ENCODE measurements around the gene TPST1.
"Not testable (repeated sequence)": the region's sequence is repeated elsewhere in the genome, so short reads cannot be mapped to it uniquely, and the experiment has no call there.

Gene TPST1

DNA sequence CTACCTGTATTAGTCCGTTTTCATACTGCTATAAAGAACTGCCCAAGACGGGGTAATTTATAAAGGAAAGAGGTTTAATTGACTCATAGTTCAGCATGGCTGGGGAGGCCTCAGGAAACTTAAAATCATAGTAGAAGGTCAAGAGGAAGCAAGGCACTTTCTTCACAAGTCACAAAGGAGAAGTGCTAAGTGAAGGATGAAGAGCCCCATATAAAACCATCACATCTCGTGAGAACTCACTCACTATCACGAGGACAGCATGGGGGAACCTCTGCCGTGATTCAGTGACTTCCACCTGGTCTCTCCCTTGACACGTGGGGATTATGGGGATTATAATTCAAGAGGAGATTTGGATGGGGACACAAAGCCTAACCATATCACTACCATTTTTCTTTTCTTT, 119.9 kb downstream of the TPST1 start:
- in situ Hi-C loops (cut with MboI; ENCODE audit: low sequenced_read_pairs), result not testable (repeated sequence)

DNA sequence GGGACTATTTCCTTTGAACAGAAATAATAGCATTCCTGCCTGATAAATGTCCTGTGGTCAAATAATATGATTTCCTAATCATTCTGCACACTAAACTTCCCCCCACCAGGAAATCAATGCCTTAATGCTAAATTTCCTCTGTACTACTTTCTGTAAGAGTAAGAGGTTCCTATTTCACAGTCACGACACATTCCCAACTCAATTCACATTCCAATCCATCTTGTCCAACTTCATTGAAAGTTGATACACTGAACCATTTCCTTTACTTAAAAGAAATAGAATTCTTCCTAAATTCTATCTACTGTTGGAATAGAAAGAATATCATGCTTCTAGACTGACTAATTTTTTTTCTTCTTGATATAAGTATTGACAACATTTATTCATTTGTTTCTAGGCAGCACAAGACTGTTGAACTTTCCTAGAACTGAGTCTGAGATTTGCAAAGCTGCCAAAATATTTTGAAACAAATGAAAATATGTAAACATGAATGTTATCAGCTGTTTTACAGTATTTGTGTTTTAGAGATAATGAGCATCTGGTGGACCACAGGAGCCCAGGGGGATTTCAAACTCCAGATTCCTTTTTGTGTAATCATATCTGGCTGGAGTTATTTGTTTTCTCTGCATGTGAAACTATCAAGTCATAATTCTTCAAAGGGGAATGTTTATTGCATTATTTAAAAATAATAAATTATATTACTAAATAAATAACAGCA, 121.5 kb downstream of the TPST1 start:
- in situ Hi-C loops (cut with MboI; ENCODE audit: low sequenced_read_pairs), result no loop called here

DNA sequence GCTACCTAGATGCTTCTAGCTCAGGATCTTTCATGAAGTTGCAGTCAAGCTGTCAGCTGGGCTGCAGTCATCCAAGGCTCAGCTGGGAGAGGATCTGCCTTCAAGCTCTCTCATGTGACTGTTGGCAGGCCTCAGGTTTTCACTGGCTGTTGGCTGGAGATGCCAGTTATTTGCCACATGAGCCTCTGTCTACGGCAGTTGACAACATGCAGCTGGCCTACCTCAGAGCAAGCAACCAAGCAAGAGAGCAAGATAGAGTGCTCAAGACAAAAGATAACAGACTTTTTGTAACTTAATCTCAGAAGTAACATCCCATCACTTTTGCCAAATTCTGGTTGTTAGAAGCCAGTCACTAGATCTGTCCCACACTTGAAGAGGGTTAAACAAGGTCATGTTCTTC, 125.8 kb downstream of the TPST1 start:
- in situ Hi-C loops (cut with MboI; ENCODE audit: low sequenced_read_pairs), result no loop called here

DNA sequence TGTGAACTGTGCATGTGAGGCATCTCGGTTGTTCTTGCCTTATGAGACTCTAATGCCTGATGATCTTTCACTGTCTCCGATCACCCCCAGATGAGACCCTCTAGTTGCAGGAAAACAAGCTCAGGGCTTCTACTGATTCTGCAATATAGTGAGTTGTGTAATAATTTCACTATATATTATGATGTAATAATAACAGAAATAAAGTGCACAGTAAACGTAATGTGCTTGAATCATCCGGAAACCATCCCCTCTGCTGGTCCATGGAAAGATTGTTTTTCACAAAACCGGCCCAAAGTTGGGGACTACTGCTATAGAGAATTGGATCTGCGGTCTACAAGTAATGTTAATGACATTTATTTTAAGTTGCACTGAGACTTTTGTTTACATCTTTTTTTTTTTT, 126.7 kb downstream of the TPST1 start:
- in situ Hi-C loops (cut with MboI; ENCODE audit: low sequenced_read_pairs), result no loop called here

DNA sequence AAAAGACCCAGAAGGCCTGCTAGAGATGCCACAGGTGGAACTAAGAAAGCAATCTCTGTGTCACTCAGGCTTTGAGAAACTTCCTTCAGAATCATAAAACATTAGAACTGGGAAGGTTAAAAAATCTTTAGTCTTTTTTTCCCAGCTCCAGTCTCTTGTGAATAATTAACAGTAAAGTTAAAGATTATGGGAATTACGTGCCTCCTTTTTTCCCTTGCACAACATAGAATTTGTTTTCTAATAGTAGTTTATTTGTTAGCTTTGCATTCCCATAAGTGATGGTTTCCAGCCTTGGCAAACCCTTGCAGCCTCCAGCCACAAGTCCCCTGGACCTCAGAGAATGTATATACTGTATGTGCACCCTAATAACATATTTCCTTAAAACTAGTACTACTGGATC, 128.3 kb downstream of the TPST1 start:
- in situ Hi-C loops (cut with MboI; ENCODE audit: low sequenced_read_pairs), result no loop called here

DNA sequence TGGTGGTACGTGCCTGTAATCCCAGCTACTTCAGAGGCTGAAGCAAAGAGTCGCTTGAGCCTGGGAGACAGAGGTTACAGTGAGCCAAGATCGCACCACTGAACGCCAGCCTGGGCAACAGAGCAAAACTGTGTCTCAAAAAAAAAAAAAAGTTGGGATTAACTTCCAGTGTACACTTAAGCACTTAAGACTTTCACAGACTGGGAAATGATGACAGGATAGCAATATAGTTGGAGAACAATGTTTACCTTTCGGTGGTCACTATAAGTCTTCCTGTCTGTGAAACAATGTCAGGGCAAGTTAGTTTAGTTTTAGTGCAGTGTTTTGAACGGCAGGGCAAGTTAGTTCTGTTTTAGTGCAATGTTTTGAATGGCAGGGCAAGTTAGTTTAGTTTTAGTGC, 130.2 kb downstream of the TPST1 start:
- in situ Hi-C loops (cut with MboI; ENCODE audit: low sequenced_read_pairs), result no loop called here

DNA sequence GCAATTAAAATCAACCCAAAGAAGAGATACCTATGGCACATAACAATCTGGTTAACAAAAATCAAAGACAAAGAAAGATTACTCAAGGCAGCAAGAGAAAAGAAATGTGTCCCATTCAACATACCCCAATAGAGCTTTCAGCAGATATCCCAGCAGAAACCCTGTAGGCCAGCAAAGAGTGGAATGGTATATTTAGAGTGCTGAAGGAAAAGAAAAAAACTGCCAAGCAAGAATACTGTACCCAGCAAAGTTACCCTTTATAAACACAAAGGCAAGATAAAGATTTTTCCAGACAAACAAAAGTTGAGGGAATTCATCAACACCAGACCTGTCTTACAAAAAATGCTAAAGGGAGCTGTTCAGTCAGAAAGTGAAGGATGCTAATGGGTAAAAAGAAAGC, 131.6 kb downstream of the TPST1 start:
- in situ Hi-C loops (cut with MboI; ENCODE audit: low sequenced_read_pairs), result no loop called here

DNA sequence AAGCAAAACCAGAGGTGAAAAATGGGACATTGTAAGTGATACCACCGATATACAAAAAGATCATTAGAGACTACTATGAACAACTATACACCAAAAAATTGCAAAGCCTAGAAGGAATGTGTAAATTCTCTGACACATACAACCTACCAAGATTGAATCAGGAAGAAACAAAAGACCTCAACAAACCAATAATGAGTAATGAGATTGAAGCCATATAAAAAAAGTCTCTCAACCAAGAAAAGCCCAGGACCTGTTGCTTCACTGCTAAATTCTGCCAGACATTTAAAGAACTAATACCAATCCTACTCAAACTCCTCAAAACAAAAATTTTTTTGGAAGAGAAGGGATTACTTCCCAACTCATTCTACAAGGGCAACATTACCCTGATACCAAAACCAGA, 134.0 kb downstream of the TPST1 start:
- in situ Hi-C loops (cut with MboI; ENCODE audit: low sequenced_read_pairs), result no loop called here

DNA sequence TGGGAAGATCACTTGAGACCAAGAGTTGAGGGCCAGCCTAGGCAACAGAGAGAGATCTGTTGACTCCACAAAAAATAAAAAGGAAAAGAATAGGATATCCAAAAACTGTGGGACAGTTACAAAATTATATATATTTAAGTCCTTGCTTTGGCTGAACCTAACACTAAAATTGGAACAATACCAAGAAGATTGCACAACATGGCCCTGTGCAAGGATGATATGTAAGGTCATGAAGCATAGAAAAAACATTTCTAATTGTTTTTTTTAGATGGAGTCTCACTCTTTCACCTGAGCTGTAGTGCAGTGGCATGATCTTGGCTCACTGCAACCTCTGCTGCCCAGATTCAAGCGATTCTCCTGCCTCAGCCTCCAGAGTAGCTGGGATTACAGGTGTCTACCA, 139.0 kb downstream of the TPST1 start:
- in situ Hi-C loops (cut with MboI; ENCODE audit: low sequenced_read_pairs), result no loop called here

DNA sequence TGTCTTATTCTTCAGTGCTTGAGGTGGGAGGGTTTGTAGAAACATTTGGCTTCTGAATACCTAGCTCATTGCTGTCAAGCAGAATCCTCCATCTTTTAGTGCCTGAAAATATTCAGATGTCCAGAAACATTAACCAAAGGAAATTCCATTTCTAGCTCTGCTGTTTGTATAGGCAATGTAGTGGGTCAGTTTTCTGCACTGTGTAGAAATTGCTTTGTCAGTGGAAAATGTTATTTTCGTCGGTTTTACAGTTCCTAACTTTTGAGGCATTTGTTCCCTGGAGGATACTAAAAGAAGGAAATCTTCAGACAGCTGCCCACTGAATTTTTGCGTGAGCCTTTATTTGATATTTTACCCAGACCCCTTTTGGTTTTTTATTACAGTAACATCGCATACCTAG, 143.4 kb downstream of the TPST1 start:
- in situ Hi-C loops (cut with MboI; ENCODE audit: low sequenced_read_pairs), result no loop called here

DNA sequence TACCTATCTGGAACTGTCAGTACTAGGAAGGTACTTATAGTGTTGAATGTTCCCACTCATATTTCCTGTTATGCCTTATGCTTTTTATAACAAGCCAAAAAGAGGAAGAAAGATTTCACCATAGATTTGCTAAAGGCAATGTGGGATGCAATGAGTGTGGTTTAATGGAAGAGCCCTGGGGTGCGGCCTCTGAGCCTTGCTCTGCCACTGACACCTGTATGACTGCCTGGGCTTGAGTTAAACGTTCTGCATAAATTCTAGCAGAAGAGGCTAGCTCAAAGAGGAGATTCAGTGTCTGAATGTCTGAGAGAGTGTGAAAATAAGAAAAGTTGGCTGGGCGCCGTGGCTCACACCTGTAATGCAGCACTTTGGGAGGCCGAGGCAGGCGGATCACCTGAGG, 143.8 kb downstream of the TPST1 start:
- in situ Hi-C loops (cut with MboI; ENCODE audit: low sequenced_read_pairs), result no loop called here

DNA sequence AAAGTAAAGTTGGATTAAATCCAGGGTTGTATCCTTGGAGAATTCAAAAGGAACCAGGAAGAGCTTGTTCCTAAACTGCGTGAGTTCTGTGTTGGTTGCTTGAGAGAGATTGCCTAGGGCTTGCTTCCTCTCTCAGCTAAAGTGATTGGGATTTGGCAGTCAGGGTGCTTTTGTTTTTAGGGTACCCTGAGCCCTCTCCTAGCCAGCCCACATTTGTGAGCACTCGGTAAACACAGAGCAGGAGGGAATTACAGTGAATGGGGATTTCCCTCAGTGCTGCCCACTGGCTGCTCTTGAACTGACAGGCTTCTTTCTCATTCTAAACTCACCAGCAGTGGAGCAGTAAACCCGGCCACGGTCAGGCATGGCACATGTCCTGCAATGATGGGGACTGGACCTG, 146.9 kb downstream of the TPST1 start:
- in situ Hi-C loops (cut with MboI; ENCODE audit: low sequenced_read_pairs), result no loop called here

DNA sequence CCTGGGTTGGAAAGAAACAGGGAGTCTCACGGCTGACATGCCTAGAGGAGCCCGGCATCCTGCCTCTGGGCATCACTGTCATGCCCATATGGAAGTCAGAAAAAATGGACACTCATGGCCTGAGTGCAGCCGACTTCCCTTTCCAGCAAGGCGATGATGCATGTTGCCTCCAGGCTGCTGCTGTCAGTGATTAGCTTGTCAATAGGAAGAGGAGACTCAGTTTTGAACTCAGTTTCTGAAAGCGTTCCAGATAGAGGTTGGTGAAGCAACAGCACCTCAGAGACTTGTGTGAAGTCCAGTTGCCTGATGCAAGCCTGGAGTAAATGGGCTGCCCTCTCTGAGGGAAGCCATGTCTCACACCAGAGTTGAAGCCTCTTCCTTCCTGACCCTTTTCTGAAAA, 148.4 kb downstream of the TPST1 start:
- in situ Hi-C loops (cut with MboI; ENCODE audit: low sequenced_read_pairs), result no loop called here

DNA sequence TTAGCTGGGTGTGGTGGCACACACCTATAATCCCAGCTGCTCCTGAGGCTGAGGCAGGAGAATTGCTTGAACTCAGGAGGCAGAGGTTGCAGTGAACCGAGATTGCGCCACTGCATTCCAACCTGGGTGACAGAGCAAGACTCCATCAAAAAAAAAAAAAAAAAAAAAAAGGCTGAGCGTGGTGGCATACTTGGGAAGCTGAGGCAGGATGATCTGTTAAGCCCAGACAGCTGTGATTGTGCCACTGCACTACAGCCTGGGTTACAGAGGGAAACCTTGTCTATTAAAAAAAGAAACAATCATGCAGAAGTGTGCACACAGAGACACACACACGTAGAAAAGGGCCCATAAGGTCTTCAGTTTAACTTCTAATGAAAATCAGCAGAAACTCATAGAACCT, 150.6 kb downstream of the TPST1 start:
- in situ Hi-C loops (cut with MboI; ENCODE audit: low sequenced_read_pairs), result no loop called here

DNA sequence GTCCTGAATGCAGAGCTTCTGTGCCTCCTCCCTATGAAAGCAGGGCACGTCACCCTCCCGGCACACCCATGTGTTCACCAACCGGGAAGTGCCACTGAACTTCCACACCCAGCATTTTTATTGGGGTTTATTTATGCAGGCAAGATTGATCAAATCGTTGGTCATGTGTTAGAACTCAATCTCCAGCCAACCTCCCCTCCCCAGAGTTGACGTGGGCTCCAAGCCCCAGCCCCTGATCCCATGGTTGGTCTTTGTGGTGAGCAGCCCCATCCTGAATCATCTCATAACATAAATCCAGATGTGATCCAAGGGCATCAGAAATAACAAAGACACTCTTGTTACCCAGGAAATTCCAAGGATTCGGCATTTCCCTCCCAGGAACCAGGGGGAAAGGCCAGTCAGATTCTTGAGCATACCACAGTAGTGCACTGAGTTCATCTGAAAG, 151.2 kb downstream of the TPST1 start:
- in situ Hi-C loops (cut with MboI; ENCODE audit: low sequenced_read_pairs), result no loop called here

DNA sequence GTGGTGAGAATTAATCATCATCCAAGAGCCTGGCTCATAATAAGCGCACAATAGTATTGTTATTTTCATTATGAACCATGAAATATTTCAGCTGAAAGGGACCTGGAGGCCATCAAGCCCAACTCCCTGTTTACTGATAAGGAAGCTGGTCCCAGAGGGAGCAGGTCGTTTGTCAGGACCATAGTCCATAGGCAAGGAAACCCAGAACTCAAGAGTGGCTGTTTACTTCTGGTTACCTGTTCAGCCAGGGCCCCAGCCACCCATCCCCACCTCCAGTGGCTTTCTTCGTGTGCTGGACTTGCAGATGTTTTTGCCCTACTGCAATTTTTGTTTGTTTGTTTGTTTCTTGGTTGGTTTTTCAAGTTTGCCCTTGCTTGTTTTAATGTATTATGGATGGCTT, 152.0 kb downstream of the TPST1 start:
- in situ Hi-C loops (cut with MboI; ENCODE audit: low sequenced_read_pairs), result no loop called here

DNA sequence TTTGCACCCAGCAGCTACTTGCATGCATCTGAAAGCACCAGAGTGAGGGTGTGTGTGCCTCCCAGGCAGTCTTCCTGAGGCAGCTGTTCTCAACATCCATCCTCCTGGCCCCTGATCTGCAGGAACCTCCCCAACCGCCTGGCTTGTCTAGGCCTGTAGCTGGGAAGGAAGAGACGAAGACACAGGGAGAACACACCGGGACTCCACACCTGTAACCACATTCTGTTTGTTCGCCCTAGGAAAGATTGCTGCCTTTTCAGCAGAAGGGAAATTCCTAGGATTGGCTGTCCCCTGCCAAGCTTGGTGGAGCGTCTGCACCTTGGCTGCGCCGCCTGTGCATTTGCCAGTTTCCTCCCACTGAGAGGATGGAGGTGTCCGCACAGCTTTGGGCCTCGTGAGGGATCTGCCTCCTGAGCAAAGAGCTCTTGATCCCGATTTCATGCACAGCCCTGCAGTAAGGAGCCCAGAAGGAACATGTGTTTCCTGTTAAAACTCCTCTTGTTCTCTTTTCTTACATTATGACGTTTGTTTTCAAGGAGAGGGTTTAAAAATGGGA, 154.6 kb downstream of the TPST1 start:
- in situ Hi-C loops (cut with MboI; ENCODE audit: low sequenced_read_pairs), result no loop called here

DNA sequence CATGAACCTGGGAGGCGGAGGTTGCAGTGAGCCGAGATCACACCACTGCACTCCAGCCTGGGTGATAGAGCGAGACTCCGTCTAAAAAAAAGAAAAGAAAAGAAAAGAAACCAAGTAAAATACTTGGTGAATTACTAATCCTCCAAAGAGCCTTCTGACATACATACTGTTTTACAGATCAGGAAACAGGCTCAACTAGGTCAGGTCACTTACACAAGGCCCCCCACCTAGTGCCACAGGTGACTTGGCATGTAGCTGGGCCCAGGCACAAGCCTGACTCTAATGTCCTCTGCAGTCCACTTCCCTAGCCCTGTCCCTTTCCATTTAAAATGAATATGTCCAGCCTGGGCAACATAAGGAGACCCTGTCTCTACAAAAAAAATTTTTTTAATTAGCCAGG, 157.0 kb downstream of the TPST1 start:
- in situ Hi-C loops (cut with MboI; ENCODE audit: low sequenced_read_pairs), result no loop called here

DNA sequence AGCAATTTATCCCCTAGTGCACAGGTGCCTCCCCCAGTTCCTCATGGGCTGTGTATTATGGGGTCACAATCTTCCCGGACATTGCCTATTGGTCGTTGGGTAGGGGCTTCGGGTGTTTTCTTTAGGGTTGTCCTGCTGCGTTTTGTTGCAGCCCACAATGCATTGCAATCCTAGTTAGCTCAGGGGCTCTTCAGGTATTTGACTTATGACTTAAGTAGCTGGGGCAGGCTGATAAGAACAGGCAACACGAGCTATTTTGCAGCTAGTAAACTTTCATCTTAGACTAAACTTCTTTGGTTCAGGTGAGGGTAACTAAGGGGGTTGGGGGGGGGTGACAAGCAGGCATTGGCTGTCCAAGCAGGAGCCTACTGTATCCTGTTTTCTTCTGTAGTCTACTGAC, 158.5 kb downstream of the TPST1 start:
- in situ Hi-C loops (cut with MboI; ENCODE audit: low sequenced_read_pairs), result no loop called here

DNA sequence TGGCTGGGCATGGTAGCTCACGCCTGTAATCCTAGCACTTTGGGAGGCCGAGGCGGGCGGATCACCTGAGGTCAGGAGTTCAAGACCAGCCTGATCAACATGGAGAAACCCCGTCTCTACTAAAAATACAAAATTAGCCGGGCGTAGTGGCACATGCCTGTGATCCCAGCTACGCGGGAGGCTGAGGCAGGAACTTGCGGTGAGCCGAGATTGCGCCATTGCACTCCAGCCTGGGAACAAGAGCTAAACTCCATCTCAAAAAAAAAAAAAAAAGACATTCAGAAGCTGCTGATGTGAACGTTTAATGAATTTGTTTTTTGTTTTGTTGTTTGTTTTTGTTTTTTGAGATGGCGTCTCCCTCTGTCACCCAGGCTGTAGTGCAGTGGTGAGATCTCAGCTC, 159.9 kb downstream of the TPST1 start:
- in situ Hi-C loops (cut with MboI; ENCODE audit: low sequenced_read_pairs), result not testable (repeated sequence)

DNA sequence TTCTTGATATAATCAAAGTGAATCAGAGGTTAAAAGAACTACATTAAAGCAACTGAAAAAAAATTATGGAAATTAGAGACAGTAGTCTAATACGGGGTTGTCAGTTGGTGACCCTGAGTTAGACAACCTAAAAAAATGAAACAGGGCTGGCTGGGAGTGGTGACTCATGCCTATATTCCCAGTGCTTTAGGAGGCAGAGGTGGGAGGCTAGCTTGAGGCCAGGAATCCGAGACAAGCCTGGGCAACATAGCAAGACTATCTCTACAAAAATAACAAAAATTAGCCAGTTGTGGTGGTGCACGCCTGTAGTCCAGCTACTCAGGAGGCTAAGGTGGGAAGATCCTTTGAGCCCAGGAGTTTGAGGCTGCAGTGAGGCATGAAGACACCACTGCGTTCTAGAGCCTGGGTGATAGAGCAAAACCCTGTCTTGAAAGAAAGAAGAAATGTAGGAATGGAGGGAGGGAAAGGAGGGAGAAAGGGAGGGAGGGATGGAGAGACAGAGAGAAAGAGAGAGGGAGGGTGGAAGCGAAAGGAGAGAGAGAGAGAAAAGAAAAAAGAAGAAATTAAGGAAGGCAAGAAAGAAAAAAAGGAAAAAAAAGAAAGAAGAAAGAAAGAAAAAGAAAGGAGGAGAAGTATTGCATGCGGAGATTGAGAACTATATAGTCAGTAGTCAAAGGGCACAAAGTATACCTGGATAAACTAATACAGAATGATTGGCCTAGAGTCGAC, 166.1 kb downstream of the TPST1 start:
- in situ Hi-C loops (cut with MboI; ENCODE audit: low sequenced_read_pairs), result no loop called here

DNA sequence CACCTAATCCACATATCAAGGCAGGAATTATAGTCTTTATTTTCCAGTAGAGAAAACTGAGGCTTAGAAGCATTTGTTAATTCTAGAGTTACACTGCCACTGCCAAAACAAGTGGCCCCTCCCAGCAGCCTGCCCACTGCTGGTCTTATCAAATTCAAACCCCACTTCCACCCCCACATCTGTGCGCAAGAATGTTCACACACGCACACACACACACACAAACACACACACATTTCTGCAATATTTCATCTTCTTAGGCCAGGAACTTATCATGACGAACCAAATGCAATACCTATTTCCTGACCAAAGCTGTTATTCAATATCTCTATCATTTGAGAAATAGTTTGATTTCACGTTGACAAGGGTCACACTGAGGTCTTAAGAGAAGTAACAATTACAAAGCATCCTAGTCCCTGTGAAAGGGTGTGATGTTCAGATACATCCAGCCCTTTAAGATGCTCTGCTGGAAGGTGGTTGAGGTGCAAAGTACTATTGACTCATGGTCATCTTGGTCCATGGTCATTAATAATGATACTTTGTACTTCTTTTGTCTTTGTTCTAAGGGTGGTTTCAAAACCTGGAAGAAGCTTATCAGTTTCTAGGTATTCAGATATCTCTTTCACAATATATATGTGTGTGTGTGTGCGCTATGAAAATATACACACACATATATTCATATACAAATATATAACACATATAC, 169.2 kb downstream of the TPST1 start:
- in situ Hi-C loops (cut with MboI; ENCODE audit: low sequenced_read_pairs), result not testable (repeated sequence)
